ENCODE measurements around the gene SAFB.

Gene SAFB

GRCh38 chr19:5622465-5623396 is at the start of gene SAFB, which contains the start of gene SAFB2:
TSS of gene SAFB (plus strand) at chr19:5623083. CDS start at chr19:5623206, 123 bp downstream.
TSS of gene SAFB2 (minus strand) at chr19:5622776. CDS start at chr19:5622715, 61 bp downstream.
- DNase-seq = peak; percentile 95 to 97

DNA sequence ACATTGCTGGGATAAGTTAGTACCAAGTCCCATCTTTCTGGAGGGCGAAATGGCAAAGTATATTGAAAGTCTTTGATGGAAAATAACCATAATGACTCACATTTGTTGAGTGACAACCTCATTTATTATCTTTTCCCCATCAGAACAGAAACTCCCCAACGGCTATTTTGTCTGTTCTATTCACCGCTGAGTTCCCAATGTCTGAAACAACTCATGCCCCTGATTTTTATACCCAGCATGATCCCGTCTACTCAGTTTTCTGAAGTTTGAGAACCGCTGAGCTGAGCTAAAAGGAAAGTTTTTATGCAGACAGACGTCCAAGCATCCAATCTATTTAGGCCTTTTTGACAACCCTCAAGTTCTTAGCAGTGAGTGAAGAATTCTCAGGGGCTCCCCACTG is 47.3 kb upstream of the SAFB start:
- no peak for DNase-seq

- peak; percentile 73 to 81 for DNase-seq
These were observed 44.6 kb upstream of the SAFB start for GRCh38 chr19:5578097-5578846.

DNA sequence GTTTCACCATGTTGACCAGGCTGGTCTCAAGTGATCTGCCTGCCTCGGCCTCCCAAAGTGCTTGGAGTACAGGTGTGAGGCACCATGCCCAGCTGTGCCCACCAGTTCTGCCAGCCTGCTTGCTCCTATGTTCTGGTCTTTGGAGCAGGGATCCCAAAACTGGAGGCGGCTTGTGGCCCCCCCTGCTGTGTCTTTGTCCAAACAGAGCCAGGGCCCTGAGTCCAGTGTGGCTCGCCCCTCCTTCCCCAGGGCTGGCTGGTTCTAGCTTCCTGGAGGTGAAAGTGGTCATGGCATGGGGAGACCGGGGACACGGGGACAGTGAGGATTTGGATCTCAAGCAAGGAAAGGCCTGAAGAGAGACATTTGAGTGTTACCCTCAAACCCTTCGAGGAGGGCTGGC is 43.6 kb upstream of the SAFB start:
- DNase-seq = no peak

DNA sequence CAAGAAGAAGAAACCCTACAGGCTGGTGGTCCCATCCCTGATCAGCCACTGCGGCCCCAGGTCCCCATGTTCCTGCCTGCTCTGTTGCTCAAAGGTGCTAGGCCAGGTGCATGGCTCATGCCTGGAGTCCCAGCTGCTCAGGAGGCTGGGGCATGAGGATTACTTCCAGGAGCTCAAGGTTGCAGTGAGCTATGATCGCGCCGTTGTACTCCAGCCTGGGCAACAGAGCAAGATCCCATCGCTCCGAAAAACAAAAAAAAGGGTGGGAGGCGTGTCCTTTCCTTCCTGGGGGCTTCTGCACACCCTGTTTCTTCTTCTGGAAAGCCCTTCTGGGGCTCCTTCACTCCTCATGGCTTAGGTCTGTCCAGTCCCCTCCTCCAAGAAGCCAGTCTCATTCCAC is 43.2 kb upstream of the SAFB start:
- no peak for DNase-seq

- DNase-seq = no peak
These were observed 42.7 kb upstream of the SAFB start for GRCh38 chr19:5580161-5580571.

GRCh38 chr19:5585461-5586299 is 37.2 kb upstream of the SAFB start:
- no peak for DNase-seq

DNA sequence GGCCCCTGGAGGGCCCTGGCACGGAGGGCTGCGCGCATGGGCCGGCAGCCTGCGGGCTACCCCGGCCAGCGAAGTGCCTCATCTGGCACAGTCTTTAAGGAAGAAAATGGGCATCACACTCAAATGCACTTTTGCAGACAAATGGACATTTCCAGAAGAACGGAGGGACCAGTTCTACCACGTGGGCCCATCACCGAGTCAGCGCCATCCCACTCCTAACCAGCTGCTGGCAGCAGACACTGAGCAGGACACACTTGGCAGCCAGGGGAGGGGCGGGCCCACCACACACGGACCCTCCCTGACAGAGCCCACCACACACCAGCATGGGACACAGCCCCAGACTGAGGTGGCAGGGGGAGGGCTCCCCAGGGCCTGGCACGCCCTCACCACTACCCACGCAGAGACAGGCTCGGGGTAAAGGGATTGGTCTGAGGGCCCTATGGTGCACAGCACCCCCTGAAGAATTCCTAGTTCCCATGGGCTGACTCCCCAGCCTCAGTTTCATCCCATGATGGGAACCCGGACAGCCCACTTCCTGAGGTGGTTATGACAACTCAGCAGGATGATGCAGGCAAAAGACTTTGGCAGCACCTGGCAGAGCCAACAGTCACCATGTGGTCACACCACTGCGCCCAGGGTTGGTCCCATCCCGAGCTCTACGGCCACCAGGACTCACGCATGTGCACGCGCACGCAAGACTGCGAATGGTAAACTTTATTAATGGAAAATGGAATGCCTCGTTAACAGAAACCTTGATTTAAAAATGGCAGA is 36.4 kb upstream of the SAFB start:
- no peak for DNase-seq

DNA sequence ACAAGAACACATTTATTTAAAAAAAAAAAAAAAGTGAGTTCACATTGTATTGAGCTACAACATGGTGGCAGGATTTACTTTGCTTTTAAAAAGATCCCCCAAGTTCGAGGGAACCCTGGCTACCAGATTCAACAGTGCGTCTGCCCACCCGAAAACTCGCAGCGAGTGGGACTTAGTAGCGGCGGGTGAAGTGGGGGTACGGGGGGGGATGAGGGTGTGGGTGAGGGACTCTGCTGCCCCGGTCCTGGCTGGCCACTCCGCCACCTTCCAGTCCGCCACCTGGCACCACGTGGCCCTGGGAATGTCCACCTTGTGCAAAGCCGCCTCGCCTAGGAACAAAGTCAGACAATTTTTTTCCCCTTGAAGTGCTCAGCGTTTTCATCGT is 35.8 kb upstream of the SAFB start:
- no peak for DNase-seq

GRCh38 chr19:5587661-5588060 is 35.2 kb upstream of the SAFB start:
- DNase-seq = no peak

DNA sequence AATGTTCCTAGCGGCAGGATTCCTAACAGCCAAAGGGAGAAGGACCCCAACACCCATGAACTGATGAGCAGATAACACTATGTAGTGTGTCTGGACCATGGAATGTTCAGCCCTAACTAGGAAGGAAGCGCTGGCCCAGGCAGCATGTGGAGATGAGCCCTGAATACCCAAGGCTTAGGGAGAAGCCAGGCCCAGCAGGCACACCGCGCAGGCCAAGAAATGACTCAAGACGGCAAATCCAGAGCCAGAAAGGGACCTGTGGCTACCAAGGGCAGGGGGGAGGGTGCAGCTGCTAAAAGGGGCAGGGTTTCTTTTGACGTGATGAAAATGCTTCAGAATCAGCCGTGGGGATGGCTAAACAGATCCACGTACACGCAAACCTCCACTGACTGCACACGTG is 34.4 kb upstream of the SAFB start:
- no peak for DNase-seq

DNA sequence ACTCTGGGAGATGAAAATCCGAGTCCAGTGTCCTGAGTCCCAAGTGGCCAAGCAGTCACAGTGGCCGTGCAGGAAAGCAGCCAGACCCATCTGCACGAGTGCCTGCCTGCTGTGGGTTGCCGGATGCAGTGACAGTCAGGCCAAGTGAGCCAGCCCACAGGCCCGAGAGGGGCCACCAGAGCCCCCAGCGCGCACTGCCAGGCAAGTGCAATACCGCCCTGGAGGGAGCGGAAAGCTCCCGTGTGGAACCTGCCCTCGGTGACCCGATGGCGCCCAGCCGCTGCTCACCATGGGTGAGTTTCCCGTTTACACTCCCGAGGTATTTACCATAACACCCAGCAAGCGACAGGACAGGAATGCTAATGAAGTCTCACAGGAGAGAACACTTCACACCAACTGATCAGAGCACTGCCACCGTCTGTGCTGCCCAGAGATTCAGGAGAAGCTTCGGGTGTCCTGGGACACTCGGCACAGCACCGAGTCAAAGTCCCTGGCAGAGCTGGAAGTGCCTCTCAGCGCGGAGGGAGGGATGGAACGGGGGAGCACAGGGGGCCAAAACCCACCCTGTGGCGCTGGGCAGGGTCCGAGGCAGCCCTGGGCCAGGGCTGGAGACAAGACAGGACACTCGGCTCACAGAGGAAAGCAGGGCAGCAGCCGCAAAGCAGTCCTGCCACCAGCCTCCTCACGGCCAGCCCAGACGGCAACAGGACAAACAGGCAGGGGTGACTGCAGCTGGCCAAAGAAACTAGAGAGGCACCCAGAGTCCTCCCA is 33.8 kb upstream of the SAFB start:
- no peak for DNase-seq

- DNase-seq = no peak
These were observed 32.6 kb upstream of the SAFB start for GRCh38 chr19:5590151-5590864.

- DNase-seq = no peak
These were observed 32.1 kb upstream of the SAFB start for GRCh38 chr19:5590865-5591154.

DNA sequence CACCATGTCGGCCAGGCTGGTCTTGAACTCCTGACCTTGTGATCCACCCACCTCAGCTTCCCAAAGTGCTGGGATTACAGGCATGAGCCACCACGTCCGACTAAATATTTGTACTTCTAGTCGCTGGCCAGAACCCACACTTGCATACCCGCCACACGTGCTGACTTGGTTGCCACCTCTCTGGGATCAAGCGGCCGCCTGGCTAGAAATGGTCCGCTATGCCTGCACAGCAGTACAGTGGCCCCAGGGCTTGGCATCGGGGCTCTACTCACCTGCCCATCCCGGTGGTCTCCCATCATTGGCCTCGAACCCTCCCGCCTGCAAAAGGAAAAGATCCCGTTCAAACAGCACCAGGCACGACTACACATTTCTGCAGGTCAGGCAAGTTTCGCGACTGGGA is 31.4 kb upstream of the SAFB start:
- DNase-seq = no peak

GRCh38 chr19:5592531-5593342 is 30.1 kb upstream of the SAFB start:
- DNase-seq = no peak

- DNase-seq = no peak
These were observed 29.3 kb upstream of the SAFB start for GRCh38 chr19:5593343-5594255.

GRCh38 chr19:5594521-5594950 is 28.3 kb upstream of the SAFB start:
- DNase-seq = no peak

DNA sequence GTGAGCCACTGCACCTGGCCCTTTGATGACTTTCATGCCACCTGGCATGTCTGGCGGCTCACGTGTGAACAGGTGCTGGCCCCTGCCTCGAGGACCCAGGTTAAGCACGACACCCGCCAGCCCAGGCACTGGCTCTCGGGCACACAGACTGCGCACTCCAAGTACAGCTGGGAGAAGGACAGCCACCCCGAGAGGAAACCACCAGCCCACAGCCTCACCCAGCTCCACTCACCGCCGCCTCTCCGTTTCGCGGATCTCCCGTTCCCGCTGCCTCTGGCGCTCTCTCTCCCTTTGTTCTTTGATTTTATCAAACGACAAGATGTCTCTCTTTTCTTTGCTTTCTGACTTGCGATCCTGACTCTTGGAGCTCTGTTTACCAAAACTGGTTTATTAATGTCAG is 27.8 kb upstream of the SAFB start:
- DNase-seq = no peak

All from Kasumi-1 (cell line).